HFFc6 (cell line): ENCODE measurements around the gene ZDHHC3. TPM values are rescaled to one million over a fixed set of nuclear protein-coding genes. Genes with fewer than 3 reads are reported as not detected.

ENCODE experiments used
- DNase-seq: peaks from one replicate; pipeline ENCODE4 v3.0.0-alpha.2; 2018
- H3K27ac Mint-ChIP-seq: 2 replicates; pipeline ENCODE4 v1.8.0; 2020; ENCODE audit warnings: mild to moderate bottlenecking, mixed read lengths
- H3K27me3 Mint-ChIP-seq: 2 replicates; pipeline ENCODE4 v1.8.0; 2021; ENCODE audit warnings: mild to moderate bottlenecking, moderate library complexity, mixed read lengths; ENCODE audit not compliant: insufficient read depth
- H3K36me3 Mint-ChIP-seq: 2 replicates; pipeline ENCODE4 v1.8.0; 2021; ENCODE audit warnings: low read depth, mixed read lengths
- H3K4me1 Mint-ChIP-seq: 2 replicates; pipeline ENCODE4 v1.8.0; 2020; ENCODE audit warnings: low read depth, mixed read lengths
- H3K4me3 Mint-ChIP-seq: 2 replicates; pipeline ENCODE4 v1.8.0; 2020; ENCODE audit warnings: mild to moderate bottlenecking, moderate library complexity, mixed read lengths
- H3K9me3 Mint-ChIP-seq: 2 replicates; pipeline ENCODE4 v1.8.0; 2020; ENCODE audit warnings: mild to moderate bottlenecking, mixed read lengths
- total RNA-seq, 6 experiments: library from RNA; stranded (reverse); fragmentation: NEBNext Ultra II Directional; extraction: Animal tissue kit (Norgen Biotek cat#: 25700); gene quantifications; 2 replicates in 1 of 6; 3 replicates in 5 of 6; pipeline ENCODE4 v1.2.3, GENCODE V29; 2021
- TF ChIP-seq, protein P1 (sequence below): fragments of 200-600 bp; sonication (generic); IDR thresholded peaks from 2 replicates; pipeline ENCODE4 v1.5.0; 2021; ENCODE audit warnings: antibody characterized with exemption, mild to moderate bottlenecking

The ZDHHC3 gene
- total RNA-seq, 6 experiments from 2014 or later: 55.5 to 74.7 (median 64.4) TPM

DNA sequence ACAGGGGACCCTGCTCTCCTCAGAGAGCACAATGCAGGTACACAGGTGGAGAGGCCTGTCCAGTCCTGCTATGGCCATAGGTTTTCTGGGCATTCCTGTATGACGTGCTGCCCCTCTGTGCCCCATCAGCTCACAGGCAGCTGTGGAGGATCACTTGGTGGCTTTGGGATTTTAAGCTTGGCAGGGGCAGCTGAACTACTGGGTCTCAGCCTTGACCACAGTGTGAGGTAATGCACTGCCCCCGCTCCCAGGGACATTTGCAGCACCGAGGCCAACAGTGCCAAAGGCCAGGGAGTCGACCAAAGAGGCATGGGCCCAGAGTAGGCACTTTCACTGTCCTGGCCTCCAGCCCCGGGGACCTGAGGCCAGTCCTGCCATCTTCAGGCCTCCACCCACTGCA is 46.2 kb downstream of the ZDHHC3 start:
- no peak overlapping the region for H3K27ac Mint-ChIP-seq
- H3K36me3 Mint-ChIP-seq: 0 out of 2 replicates have a peak, but pooled peaks cover 8% of the 10 kb centered on the region
- H3K4me3 Mint-ChIP-seq: no peak overlapping the region
- no peaks in the 10 kb centered on the region; the same call in 1 of the 2 replicates for H3K27me3 Mint-ChIP-seq
- no peak for DNase-seq
- TF ChIP-seq, protein P1, sequence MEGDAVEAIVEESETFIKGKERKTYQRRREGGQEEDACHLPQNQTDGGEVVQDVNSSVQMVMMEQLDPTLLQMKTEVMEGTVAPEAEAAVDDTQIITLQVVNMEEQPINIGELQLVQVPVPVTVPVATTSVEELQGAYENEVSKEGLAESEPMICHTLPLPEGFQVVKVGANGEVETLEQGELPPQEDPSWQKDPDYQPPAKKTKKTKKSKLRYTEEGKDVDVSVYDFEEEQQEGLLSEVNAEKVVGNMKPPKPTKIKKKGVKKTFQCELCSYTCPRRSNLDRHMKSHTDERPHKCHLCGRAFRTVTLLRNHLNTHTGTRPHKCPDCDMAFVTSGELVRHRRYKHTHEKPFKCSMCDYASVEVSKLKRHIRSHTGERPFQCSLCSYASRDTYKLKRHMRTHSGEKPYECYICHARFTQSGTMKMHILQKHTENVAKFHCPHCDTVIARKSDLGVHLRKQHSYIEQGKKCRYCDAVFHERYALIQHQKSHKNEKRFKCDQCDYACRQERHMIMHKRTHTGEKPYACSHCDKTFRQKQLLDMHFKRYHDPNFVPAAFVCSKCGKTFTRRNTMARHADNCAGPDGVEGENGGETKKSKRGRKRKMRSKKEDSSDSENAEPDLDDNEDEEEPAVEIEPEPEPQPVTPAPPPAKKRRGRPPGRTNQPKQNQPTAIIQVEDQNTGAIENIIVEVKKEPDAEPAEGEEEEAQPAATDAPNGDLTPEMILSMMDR: no peak
- H3K9me3 Mint-ChIP-seq: no peaks in the 10 kb centered on the region
- H3K4me1 Mint-ChIP-seq: peaks cover 14% of the 10 kb centered on the region

DNA sequence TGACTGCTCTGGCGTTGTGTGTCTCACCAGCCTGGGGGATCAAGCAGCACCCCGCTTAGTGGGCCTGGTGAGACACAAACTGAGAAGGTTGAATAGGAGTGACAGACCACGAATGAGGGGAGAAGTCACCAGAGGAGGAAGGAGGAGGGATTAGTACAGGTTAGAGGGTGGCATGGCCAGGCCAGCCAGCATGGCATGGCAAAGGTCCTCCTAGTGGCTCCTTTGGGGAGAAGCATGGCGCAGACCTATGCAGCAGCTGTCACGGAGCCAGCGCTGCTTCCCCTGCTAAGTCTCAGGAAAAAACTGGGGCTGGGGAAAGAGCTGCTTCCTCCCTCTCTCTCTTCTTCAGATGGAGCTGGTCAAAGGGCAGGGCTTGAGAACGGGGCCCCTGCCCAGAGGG is 48.6 kb downstream of the ZDHHC3 start:
- Mint-ChIP-seq H3K27me3 (no peaks in the 10 kb centered on the region; the same call in 1 of the 2 replicates), H3K27ac (no peak overlapping the region), H3K4me1 (peaks cover 27% of the 10 kb centered on the region), H3K36me3 (no peaks in the 10 kb centered on the region), H3K4me3 (no peak overlapping the region), H3K9me3 (no peaks in the 10 kb centered on the region)
- TF ChIP-seq, protein P1: peak; percentile 15; the same call in 1 of the 2 replicates
- DNase-seq: no peak

DNA sequence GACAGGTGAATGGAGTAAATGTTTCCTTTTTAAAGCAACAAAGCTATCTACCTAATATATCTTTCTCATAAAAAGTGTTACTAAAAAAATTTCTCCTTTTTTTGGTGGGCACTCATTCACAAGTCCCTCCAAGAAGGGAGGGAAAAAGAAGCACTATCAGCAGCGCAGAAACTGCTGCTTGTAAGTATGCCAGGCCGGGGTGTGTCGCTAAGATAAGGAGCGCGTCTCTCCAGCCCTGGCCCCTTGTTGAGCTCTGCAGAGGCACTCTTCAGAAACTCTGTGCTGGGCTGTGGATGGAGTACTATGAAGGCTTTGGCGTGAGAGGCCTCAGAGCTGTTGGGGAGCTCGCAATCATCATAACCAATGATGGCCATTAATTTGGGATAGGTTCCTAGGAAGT is 49.1 kb downstream of the ZDHHC3 start:
- Mint-ChIP-seq H3K27me3 (no peaks in the 10 kb centered on the region; the same call in 1 of the 2 replicates), H3K9me3 (no peaks in the 10 kb centered on the region), H3K27ac (no peak overlapping the region; the same call in 1 of the 2 replicates), H3K4me1 (peaks cover 27% of the 10 kb centered on the region), H3K4me3 (no peak overlapping the region), H3K36me3 (no peaks in the 10 kb centered on the region)
- DNase-seq: no peak
- TF ChIP-seq, protein P1: no peak

DNA sequence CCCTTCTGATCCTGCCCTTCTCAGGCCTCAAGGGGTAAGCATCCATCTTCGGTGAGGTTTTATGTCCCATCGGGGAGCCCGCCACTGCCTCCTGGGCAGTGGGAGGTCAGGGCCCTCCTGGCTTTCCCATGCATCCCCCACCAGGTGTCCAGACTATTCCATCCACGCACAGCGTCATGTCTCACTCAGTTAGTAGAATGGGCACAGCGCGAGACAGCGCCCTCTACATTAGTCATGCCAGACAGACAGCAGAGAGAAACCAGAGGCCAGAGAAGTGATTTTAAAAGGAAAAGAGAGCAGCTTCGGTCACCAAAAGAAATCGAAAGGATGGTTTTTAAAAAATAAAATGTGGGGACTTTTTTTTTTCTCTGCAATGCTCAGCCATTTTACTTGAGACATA is 49.8 kb downstream of the ZDHHC3 start:
- H3K27ac Mint-ChIP-seq: no peak overlapping the region
- H3K4me1 Mint-ChIP-seq: peaks cover 27% of the 10 kb centered on the region
- H3K4me3 Mint-ChIP-seq: no peak overlapping the region
- no peaks in the 10 kb centered on the region; the same call in 1 of the 2 replicates for H3K27me3 Mint-ChIP-seq
- H3K36me3 Mint-ChIP-seq: 0 out of 2 replicates have a peak, but pooled peaks cover 4% of the 10 kb centered on the region
- no peaks in the 10 kb centered on the region for H3K9me3 Mint-ChIP-seq
- no peak for DNase-seq
- TF ChIP-seq, protein P1: peak; percentile 34; the same call in 1 of the 2 replicates

DNA sequence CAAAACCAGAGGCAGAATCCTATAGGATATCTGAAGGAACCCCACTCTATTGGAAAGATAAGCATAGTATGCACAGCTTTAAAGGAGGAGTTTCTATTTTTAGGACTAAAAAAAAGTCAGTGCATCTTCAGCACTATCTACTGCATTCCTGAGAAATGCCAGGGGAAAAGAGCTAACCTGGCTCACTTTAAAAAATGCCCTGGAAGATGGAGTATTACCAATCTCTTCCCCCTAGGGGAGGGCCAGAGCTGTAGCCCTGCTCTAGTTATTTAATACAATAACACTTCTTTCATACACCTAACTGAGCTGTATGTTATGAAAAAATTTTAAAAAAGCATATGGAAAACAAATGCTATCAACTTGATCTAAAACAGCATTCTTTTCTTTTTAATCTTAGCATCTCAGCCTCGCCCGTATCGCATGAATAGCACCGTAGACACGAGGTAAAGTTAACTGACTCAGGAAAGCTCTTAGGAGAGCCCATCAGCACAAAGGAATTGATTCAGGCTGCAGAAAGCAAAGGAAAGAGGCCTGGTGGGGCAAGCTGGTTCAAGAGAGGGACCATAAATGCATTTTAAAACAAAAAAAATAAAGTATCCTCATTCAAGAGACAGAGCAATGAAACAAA is 51.4 kb downstream of the ZDHHC3 start:
- no peak overlapping the region; the same call in 1 of the 2 replicates for H3K4me3 Mint-ChIP-seq
- H3K27me3 Mint-ChIP-seq: no peaks in the 10 kb centered on the region; the same call in 1 of the 2 replicates
- H3K4me1 Mint-ChIP-seq: peaks cover 27% of the 10 kb centered on the region
- H3K36me3 Mint-ChIP-seq: 0 out of 2 replicates have a peak, but pooled peaks cover 5% of the 10 kb centered on the region
- TF ChIP-seq, protein P1: peak; percentile 34; the same call in 1 of the 2 replicates
- H3K27ac Mint-ChIP-seq: peak overlapping the region; percentile 81
- DNase-seq: no peak
- no peaks in the 10 kb centered on the region for H3K9me3 Mint-ChIP-seq
